Activated gamma-delta T cell (primary cell): ENCODE measurements around the gene MRPL38.

ENCODE experiments used
- DNase-seq: peaks from one replicate; lab custom pipeline; 2025; lab: John Stamatoyannopoulos, UW

Gene MRPL38

DNA sequence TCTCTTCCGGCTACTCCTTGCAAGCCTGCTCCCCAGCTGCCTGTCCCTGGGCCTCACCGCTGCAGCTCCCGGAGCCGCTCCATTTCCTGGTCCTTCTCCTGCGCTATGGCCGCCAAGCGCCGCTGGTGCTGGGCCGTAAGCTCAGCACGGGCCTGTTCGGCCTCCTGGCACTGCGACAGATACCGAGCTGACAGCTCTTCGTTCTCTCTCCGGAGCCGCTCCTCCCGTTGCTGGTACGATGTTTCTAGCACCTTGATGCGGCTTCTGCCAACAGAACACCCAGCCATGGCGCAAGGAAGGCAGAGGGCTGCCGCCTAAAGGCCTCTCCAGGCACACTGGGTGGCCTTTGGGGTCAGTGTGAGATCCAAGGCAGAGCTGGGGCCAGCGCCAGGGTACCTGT, 14.9 kb upstream of the MRPL38 start:
- no peak for DNase-seq

DNA sequence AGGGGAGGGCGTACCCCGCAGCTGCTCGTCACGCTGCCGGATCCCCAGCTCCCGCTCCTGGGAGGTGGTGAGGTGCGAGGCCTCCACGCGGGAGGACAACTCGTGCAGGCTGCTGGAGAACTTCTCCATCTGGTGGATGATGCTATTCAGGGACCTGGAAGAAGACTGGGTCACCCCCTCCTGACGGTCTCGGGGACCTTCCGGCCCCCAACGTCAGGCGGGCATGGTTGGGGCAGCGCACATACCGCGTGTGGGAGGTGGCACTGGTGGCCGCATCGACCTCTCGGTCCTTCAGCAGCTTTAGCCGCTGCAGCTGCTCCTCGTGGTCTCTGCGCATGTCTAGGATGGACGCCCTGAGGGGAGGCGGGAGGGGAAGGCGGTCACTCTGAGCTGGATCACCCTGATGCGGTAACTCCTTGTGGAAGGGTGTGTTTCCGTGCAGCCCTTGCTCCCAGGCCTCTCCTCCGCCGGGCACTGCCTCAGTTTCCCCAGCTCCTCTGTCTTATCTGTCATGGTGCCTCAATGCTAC, 13.3 kb upstream of the MRPL38 start:
- DNase-seq: no peak

DNA sequence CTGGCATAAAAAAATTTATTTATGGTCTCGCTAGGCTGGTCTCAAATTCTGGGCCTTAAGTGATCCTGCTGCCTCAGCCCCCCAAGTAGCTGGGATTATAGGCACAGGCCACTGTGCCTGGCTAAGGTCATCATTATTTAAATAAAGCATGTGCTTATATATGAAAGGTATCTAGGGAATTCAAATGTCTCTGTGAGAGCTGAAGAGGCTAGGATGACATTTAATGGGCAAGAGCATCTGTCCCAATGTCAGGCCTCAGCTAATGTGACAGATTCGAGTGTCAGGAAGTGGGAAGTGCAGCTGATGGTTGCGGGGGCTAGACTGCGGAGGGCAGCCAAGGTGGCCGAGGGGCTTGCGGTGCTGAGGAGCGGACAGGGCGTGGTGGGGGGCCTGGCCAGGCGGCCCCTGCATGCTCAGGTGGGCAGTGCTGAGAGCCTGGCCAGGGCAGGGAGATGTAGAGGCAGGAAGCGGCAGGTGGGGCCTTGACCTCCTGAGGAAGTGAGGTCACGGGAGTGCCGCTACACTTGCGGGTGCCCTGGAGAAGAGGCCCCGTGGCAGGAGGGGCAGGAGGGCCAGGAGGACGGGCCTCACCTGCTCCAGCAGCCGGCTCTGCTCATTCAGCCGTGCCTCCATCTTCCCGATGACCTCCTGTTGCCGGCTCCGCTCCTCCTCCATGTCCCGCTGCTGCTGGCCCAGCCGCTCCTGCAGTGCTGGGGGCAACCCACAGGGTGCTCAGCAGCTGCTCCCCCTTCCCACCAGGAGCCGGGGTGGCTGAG, 12.6 kb upstream of the MRPL38 start:
- DNase-seq: no peak

DNA sequence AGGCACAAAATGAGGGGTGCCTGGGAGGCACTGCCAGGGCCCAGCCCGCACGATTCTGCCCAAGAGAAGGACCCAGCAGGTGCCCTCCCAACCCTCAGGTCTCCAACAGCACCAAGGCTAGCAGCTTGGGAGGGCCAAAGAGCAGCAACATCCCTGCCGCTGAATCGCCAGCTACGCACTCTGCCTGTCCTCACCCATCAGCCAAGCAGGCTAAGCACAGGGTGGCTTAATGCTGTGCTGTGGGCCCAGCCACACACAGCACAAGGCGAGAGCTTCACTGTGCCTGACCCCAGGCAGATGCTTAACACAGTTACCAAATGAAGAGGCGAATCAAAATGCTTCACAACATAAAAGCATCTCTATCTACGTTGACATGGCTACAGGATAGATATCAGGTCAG, 10.6 kb upstream of the MRPL38 start:
- DNase-seq: no peak

- no peak for DNase-seq
Observed at GRCh38 chr17:75914643-75915267, 10.1 kb upstream of the MRPL38 start.

DNA sequence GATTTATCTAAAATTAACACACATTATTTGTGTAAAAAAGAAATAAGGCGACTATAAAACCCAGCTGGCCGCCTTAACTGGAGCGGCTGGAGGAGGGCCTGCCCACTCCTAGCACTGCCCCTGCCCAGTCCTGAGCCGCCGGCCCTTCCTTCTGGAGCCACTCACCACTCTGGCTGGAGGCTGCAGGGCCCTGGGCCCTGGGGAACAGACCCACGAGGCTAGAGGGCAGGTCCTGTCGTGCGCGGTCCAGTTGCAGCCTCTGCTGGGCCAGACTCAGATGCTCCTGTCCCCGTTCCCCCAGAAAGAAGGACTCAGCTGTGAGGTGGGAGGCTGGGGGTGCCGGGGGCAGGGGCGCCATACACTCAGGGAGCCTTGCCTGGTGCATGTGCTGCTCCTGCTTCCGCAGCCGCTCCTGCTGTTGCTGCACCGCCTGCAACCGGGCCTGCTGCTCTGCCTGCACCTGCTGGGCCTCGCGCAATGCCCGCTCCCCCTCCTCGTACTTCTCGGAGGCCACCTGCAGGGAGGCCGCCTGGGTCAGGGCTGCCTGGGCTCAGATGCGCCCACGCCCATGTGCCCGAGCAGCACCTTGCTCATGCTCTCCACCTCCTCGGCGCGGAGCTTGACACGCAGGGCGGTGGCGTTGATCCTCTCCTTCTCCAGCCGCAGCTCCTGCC, 9.0 kb upstream of the MRPL38 start:
- no peak for DNase-seq

- no peak for DNase-seq
Observed at GRCh38 chr17:75910699-75911098, 6.0 kb upstream of the MRPL38 start.

DNA sequence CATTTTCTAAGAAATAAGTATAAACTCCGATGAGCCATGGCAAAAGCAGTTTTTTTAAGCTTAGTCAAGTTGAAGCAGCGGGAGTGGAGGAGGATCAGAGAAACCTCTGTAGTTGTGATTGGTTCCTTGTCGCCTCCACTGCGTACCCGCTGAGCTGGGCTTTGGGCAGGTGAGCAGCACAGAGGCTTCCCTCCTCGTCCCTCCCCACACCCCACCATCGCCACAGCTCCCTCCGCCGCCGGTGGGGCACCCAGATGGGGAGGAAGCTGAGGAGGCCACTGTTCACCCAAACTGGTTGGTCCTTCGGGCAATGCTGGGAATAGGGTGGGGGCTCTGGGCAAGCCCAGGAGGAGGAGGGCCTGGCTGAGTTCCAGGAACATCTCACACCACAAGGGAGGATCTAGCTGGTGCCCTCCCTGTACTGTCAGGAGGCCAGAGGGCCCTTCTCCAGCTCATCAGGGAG, 5.2 kb upstream of the MRPL38 start:
- no peak for DNase-seq

- no peak for DNase-seq
Observed at GRCh38 chr17:75909051-75909811, 4.5 kb upstream of the MRPL38 start.

DNA sequence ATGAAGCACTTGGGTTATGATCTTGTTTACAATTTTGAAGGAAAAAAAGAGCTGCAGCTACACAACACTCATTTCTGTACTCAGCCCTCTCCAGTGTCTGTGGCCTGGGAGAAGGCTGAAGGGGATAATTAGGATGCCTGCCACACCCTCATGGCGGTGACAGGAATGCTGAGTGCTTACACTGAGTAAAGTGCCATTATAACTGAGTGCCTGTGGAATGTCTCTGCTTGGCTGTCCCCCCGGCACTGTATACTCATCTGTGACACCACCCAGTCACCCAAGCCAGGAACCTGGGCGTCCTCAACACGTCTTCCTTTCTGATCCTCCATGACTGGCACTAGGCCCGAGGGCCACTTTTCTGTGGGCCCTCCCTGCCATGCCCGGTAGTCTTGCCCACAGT, 3.5 kb upstream of the MRPL38 start:
- DNase-seq: no peak

DNA sequence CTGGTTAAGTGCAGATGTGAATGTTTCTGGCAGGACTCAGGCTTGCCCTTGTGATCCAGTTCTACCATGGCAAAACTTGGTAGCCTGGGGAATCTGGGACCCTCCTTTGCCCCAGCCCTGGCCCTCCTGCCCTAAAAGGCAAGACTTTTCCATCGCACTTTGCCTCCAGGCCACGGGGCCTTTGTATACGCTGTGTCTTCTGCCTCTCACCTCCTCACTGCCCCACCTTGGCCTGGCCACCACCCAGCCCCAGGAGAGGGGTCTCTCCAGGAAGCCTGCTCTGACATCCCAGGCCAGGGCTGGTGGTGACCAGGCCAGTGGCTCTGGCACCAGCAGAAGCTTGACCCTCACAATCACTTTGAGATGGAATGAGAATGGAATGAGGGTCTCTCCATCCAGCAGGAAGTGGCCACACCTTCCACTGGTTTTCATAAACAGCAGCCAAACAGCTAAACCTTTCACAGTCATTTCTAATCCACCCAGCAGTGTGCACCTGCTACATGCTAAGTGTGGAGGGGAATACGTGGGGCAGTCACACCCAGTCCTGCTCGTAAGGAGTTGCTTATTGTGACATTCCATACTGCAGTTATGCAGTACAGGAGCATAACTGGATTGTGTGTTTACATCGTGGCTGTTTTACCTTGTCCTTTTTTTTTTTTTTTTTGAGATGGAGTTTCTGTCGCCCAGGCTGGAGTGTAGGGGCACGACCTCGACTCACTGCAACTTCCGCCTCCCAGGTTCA, 1.6 kb upstream of the MRPL38 start:
- DNase-seq: no peak

GRCh38 chr17:75902406-75902805, 2.3 kb downstream of the MRPL38 start:
- no peak for DNase-seq

DNA sequence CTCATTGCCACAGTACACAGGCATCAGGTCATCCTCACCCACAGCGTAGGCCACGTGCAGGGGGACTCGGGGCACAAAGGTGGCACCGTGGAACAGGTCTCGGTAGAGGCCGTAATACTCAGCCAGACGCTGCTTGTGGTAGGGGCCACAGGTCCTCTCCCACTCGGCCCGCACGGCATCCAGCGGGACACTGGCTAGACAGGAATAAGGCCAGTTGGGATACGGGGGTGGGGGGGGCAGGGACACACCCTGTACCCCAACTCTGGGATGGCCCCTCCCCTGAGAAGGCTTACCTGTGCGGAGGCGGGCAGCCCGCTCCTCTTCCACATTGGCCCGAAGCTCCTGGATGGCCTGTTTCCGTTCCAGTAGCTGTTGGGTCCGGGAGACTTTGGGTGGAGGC, 3.0 kb downstream of the MRPL38 start:
- no peak for DNase-seq

DNA sequence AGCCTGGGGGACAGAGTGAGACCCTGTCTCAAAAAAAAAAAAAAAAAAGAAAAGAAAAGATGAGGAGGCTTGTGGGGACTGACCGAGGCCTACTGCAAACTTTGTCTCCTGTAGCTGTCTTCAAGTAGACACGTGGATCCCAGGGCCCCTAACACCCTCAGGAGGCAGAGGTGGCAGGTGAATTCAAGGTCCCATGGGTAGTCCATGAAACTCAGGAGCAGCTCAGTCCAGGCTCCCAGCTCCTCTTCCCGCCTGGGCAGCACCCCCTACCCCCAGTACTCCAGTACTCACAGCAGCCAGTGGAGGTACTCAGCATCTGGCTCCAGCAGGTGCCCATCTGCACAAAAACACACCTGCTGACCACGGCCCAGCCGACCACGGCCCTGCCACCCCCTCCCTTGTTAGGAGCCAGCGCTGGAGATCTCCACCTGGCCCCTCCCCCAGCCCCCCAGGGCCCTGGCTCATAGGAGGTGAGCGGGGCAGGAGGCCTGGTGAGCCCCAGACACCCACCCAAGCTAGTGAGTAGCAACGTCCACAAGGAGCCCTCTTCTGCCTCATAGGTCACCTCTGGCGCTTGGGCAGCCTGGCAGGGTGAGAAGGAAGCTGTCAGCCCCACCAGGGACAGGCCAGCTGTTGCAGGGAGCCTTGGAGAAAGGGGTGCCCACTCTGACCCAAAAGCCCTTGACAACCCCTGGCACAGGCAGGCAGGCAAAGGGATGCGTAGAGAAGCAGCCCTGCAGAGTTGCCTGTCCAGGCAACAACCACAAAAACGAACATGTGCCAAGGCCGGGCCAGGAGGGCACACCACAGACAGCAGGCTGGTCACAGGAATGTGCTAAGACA, 3.8 kb downstream of the MRPL38 start:
- no peak for DNase-seq

GRCh38 chr17:75899767-75900468, 4.8 kb downstream of the MRPL38 start:
- no peak for DNase-seq

GRCh38 chr17:75899353-75899752, 5.3 kb downstream of the MRPL38 start:
- DNase-seq: no peak

DNA sequence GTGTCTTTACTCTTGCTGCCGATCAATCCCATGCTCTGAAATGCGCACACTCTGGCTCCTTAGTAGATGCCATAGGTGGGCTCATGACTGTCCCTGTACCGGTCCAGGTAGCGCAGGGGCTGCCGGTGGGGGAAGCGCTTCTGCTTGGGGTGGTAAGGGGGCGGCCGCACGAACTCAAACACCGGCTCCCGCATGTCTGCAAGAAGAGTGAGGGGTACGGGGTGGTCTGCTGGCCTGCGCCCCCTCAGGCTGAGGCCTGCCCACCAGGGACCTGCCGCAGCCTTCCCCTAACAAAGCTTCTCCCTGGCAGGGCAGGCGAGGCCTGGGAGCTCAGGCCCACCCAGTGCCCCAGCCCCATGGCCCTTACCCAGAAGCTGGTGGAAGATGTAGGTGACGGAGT, 5.9 kb downstream of the MRPL38 start:
- no peak for DNase-seq

DNA sequence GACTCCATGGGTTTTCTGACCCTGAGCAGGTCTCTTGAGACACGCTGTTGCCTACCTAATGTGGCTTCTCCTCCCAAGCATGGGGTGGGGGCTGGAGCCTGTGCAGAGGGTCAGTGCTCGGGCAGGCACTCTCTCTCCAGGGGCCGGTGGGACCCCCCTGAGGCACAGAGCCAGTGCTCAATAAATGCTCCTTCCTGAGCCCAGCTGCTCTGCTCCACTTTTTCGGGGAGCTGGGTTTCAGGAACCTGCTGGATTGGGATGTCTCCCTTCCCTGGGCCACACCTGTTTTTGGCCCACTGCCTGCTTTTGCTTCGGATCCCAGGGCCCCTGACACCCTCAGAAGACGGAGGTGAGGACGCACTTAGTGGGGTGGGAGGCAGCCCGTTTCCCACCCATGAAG, 6.6 kb downstream of the MRPL38 start:
- DNase-seq: no peak

DNA sequence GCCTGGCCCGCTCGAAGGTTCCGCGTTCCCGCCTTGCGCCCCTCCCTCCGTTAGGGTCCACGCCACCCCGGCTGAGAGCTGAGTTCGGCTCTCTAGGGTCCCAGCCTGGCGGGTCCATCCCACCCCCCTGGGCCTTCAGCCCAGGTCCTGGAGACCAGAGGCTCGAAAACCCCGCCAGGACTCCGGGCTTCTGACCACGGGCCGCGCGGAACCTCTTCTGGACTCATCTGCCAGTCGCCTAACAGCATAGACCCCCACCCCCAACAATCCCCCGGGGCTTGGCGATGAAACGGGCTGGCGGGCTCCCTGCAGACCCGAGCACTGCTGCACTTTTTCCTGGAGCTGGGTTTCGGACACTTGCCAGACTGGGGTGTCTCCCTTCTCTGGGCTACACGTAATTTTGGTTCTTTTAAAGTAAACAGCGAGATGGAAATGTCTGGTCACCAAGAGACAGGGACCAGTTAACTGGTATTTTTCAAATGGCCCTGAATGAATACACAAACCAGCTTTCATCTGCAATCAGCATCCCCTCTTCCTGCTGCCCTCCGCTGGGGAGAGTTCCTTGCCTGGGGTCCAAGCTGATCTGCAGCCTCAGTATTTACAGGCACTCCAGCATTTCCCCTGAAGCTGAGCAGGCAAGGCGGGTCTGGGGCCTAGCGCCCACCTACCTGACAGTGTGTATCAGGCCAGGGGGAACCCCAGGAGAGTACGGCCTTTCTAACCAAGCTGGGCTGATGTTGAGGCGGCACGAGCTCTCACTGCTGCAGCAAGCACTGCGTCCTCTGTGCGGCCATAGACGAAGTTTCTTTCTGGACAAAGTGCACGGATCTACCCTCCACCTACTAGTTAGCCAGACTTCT, 7.3 kb downstream of the MRPL38 start:
- no peak for DNase-seq
